ENCODE measurements around the gene TNFSF18.

DNA sequence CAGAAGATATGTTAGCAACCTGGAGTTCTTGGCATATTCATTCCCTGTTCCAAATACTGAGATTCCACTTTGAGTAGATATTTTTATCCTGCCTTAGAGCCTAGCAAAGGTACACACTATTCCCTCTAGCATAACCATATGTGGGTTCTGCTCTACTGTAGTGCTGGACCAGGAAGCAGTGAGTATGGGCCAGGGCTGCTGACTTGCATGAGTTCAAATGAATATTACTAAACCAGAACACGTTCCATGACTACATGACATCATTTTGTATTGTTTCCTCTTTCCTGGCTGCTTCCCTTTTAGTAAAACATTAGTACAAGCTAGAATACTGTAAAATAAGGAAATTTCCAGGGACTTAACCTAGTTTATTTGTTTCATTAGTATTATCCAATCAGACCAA is 41.1 kb downstream of the TNFSF18 start:
- TF ChIP-seq POLR2AphosphoS5 (IDR thresholded peaks at IDR 0.05; ENCODE audit: low read depth, low read length): no peak
- TF ChIP-seq POLR2A (IDR thresholded peaks at IDR 0.05; ENCODE audit: borderline replicate concordance, extremely low read depth, insufficient read depth, insufficient read length): no peak
- no peak for TF ChIP-seq REST (IDR thresholded peaks at IDR 0.05; ENCODE audit: low read depth)
- TF ChIP-seq EZH2phosphoT487 (IDR thresholded peaks at IDR 0.05; ENCODE audit: borderline replicate concordance): no peak
- TF ChIP-seq EZH2 (IDR thresholded peaks at IDR 0.05): no peak
- TF ChIP-seq, protein P1, sequence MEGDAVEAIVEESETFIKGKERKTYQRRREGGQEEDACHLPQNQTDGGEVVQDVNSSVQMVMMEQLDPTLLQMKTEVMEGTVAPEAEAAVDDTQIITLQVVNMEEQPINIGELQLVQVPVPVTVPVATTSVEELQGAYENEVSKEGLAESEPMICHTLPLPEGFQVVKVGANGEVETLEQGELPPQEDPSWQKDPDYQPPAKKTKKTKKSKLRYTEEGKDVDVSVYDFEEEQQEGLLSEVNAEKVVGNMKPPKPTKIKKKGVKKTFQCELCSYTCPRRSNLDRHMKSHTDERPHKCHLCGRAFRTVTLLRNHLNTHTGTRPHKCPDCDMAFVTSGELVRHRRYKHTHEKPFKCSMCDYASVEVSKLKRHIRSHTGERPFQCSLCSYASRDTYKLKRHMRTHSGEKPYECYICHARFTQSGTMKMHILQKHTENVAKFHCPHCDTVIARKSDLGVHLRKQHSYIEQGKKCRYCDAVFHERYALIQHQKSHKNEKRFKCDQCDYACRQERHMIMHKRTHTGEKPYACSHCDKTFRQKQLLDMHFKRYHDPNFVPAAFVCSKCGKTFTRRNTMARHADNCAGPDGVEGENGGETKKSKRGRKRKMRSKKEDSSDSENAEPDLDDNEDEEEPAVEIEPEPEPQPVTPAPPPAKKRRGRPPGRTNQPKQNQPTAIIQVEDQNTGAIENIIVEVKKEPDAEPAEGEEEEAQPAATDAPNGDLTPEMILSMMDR (IDR thresholded peaks at IDR 0.05 in 2 of 3, conservative IDR thresholded peaks at IDR 0.05 in 1 of 3; ENCODE audit: borderline replicate concordance in 1 of 3, insufficient read depth in 1 of 3, low read depth in 2 of 3, low read length in 2 of 3): no peak
- no peak for TF ChIP-seq ZBTB33 (IDR thresholded peaks at IDR 0.05; ENCODE audit: extremely low read depth, insufficient replicate concordance, low read length)
- no peak for TF ChIP-seq ZNF274 (IDR thresholded peaks at IDR 0.05; ENCODE audit: low read depth, low read length)
- TF ChIP-seq ELF1 (IDR thresholded peaks at IDR 0.05; ENCODE audit: borderline replicate concordance, low read depth): no peak
- TF ChIP-seq SP1 (IDR thresholded peaks at IDR 0.05; ENCODE audit: low read depth): no peak

Data from HCT116 (cell line).